ENCODE measurements around the gene SNRPD1.
"Not testable (repeated sequence)": the region's sequence is repeated elsewhere in the genome, so short reads cannot be mapped to it uniquely, and the experiment has no call there.

Gene SNRPD1

GRCh38 chr18:21669736-21670285 lies 57.7 kb downstream of the SNRPD1 start:
- Histone ChIP-seq H3K27me3 (ENCODE audit: insufficient read depth, insufficient read length) (no peaks in the 10 kb centered on the region), H3K4me3 (ENCODE audit: insufficient read length, low read depth) (no peak overlapping the region), H3K9me3 (ENCODE audit: insufficient read depth, low read length) (no peaks in the 10 kb centered on the region), H3K9ac (ENCODE audit: insufficient read length, low read depth) (no peak overlapping the region), H3K36me3 (ENCODE audit: insufficient read depth, insufficient read length, low read length) (peaks cover 9% of the 10 kb centered on the region), H3K4me1 (ENCODE audit: insufficient read depth, insufficient read length) (no peaks in the 10 kb centered on the region)
- DNase-seq (ENCODE audit: low read depth, low spot score), result no peak
- TF ChIP-seq SUZ12 (IDR thresholded peaks at IDR 0.05; ENCODE audit: extremely low read depth, insufficient read depth, insufficient read length) (no peak), ZNF274 (IDR thresholded peaks at IDR 0.05; ENCODE audit: low read depth, low read length) (no peak), YY1 (IDR thresholded peaks at IDR 0.05; ENCODE audit: insufficient read depth, insufficient read length) (no peak)

- no peaks in the 10 kb centered on the region for H3K9me3 ChIP-seq (ENCODE audit: insufficient read depth, low read length)
- H3K9ac ChIP-seq (ENCODE audit: insufficient read length, low read depth), result no peak overlapping the region
- peaks cover 9% of the 10 kb centered on the region for H3K36me3 ChIP-seq (ENCODE audit: insufficient read depth, insufficient read length, low read length)
- no peaks in the 10 kb centered on the region for H3K27me3 ChIP-seq (ENCODE audit: insufficient read depth, insufficient read length)
- TF ChIP-seq SUZ12 (IDR thresholded peaks at IDR 0.05; ENCODE audit: extremely low read depth, insufficient read depth, insufficient read length) (no peak), YY1 (IDR thresholded peaks at IDR 0.05; ENCODE audit: insufficient read depth, insufficient read length) (no peak), ZNF274 (IDR thresholded peaks at IDR 0.05; ENCODE audit: low read depth, low read length) (no peak)
- no peak overlapping the region for H3K4me3 ChIP-seq (ENCODE audit: insufficient read length, low read depth)
- no peak for DNase-seq (ENCODE audit: low read depth, low spot score)
- peaks cover 2% of the 10 kb centered on the region for H3K4me1 ChIP-seq (ENCODE audit: insufficient read depth, insufficient read length)
Measured at GRCh38 chr18:21672521-21673267, 60.6 kb downstream of the SNRPD1 start.

- not testable (repeated sequence) for H3K4me1 ChIP-seq (ENCODE audit: insufficient read depth, insufficient read length); H3K27me3 ChIP-seq (ENCODE audit: insufficient read depth, insufficient read length); H3K9ac ChIP-seq (ENCODE audit: insufficient read length, low read depth); H3K4me3 ChIP-seq (ENCODE audit: insufficient read length, low read depth); H3K9me3 ChIP-seq (ENCODE audit: insufficient read depth, low read length)
- DNase-seq (ENCODE audit: low read depth, low spot score), result peak; percentile 6
- peaks cover 12% of the 10 kb centered on the region for H3K36me3 ChIP-seq (ENCODE audit: insufficient read depth, insufficient read length, low read length)
Measured at GRCh38 chr18:21675354-21675753, 63.2 kb downstream of the SNRPD1 start.

DNA sequence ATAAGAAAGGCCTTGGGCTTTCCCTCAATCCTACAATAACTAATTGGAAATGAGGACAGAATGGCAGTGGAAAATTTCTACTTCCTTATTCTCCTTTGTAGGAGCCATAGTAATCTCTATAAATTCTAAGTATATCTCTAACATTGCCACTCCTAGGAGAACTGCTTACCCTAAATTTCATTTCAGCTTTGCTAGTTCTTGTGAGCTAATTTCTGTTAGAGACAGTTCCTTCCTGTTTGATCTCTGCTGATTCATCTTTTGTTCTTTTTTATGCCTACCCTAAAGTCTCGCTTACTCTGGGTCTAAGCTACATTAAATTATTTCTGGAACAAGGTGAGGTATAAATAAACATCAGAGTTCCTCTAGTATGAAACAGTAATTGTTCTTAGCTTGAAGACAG lies 66.7 kb downstream of the SNRPD1 start:
- DNase-seq (ENCODE audit: low read depth, low spot score), result no peak
- Histone ChIP-seq H3K27me3 (ENCODE audit: insufficient read depth, insufficient read length) (no peaks in the 10 kb centered on the region), H3K4me1 (ENCODE audit: insufficient read depth, insufficient read length) (peaks cover 2% of the 10 kb centered on the region), H3K4me3 (ENCODE audit: insufficient read length, low read depth) (no peak overlapping the region), H3K9me3 (ENCODE audit: insufficient read depth, low read length) (no peaks in the 10 kb centered on the region), H3K36me3 (ENCODE audit: insufficient read depth, insufficient read length, low read length) (peaks cover 9% of the 10 kb centered on the region), H3K9ac (ENCODE audit: insufficient read length, low read depth) (no peak overlapping the region)
- TF ChIP-seq SUZ12 (IDR thresholded peaks at IDR 0.05; ENCODE audit: extremely low read depth, insufficient read depth, insufficient read length) (no peak), YY1 (IDR thresholded peaks at IDR 0.05; ENCODE audit: insufficient read depth, insufficient read length) (no peak), ZNF274 (IDR thresholded peaks at IDR 0.05; ENCODE audit: low read depth, low read length) (no peak)

GRCh38 chr18:21680161-21680560 lies 68.0 kb downstream of the SNRPD1 start:
- Histone ChIP-seq H3K4me3 (ENCODE audit: insufficient read length, low read depth) (no peak overlapping the region), H3K4me1 (ENCODE audit: insufficient read depth, insufficient read length) (peaks cover 2% of the 10 kb centered on the region), H3K36me3 (ENCODE audit: insufficient read depth, insufficient read length, low read length) (peaks cover 12% of the 10 kb centered on the region), H3K27me3 (ENCODE audit: insufficient read depth, insufficient read length) (no peaks in the 10 kb centered on the region), H3K9me3 (ENCODE audit: insufficient read depth, low read length) (no peaks in the 10 kb centered on the region), H3K9ac (ENCODE audit: insufficient read length, low read depth) (no peak overlapping the region)
- TF ChIP-seq YY1 (IDR thresholded peaks at IDR 0.05; ENCODE audit: insufficient read depth, insufficient read length) (no peak), SUZ12 (IDR thresholded peaks at IDR 0.05; ENCODE audit: extremely low read depth, insufficient read depth, insufficient read length) (no peak), ZNF274 (IDR thresholded peaks at IDR 0.05; ENCODE audit: low read depth, low read length) (no peak)
- no peak for DNase-seq (ENCODE audit: low read depth, low spot score)

DNA sequence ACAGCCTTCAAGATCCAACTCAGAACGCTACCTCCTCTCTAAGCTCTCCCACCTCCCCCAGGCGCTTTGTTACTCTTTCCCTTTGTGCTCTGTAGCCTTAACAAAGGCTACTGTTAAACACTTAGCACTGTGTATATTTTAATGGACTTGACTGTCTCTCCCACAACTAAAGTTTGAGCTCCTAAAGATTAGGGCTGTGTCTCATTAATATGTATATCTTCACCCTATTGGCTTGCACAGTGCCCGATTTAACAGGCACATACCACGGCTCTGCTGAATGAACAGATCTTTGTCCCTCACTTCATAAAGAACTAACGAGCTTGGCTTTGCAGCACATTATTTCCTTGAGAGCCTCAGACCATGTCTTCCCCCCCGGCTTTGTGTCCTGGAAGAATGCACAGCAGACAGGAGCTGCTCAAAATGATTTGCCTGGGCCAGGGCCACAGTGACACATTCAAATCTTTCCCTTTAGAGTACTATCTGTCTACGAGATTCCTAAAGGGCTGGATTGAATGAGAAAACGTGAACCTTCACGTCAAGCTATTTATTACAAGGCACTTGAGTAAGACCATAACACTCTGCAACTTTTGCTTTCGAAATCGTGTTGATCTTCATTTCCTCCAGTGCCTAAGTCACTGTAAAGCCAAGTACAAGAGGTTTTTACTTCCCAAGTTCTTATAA lies 70.4 kb downstream of the SNRPD1 start:
- Histone ChIP-seq H3K36me3 (ENCODE audit: insufficient read depth, insufficient read length, low read length) (peaks cover 12% of the 10 kb centered on the region), H3K9ac (ENCODE audit: insufficient read length, low read depth) (no peak overlapping the region), H3K9me3 (ENCODE audit: insufficient read depth, low read length) (no peaks in the 10 kb centered on the region), H3K4me1 (ENCODE audit: insufficient read depth, insufficient read length) (no peaks in the 10 kb centered on the region), H3K27me3 (ENCODE audit: insufficient read depth, insufficient read length) (no peaks in the 10 kb centered on the region), H3K4me3 (ENCODE audit: insufficient read length, low read depth) (no peak overlapping the region)
- DNase-seq (ENCODE audit: low read depth, low spot score), result no peak
- TF ChIP-seq YY1 (IDR thresholded peaks at IDR 0.05; ENCODE audit: insufficient read depth, insufficient read length), result no peak

Measured in NT2/D1 (cell line).